ENCODE results near the gene EIF2B2.
A peak's percentile ranks its signal among the peaks of the same experiment; 100 is the strongest.

The EIF2B2 gene

GRCh38 chr14:75046899-75047298 lies 44.2 kb downstream of the EIF2B2 start:
- no peak overlapping the region for H4K8ac ChIP-seq (ENCODE audit: low read depth, low read length)
- no peak overlapping the region for H2BK120ac ChIP-seq (ENCODE audit: insufficient read depth, low read length, poor library complexity)
- no peak overlapping the region for H3K23ac ChIP-seq (ENCODE audit: low read length)
- no peak overlapping the region for H3K18ac ChIP-seq (ENCODE audit: low read length)
- H3K27ac ChIP-seq (ENCODE audit: low read depth, low read length), result no peak overlapping the region
- peaks cover 5% of the 10 kb centered on the region for H3K79me2 ChIP-seq (ENCODE audit: control insufficient read depth, insufficient read depth, low read length, poor library complexity)
- no peaks in the 10 kb centered on the region for H3K27me3 ChIP-seq (ENCODE audit: insufficient read depth, low read length)
- no peak overlapping the region for H2AK5ac ChIP-seq (ENCODE audit: low read length)
- peaks cover 2 to 3% of the 10 kb centered on the region in 2 experiments for H3K4me1 ChIP-seq (ENCODE audit: control insufficient read depth in 1 of 2, insufficient read depth in 2 of 2, low read length in 2 of 2)
- H4K91ac ChIP-seq (ENCODE audit: low read depth, low read length), result no peak overlapping the region
- no peak overlapping the region for H2AFZ ChIP-seq (ENCODE audit: insufficient read depth, low read length, poor library complexity)
- DNase-seq, result peak in 1 of 2 donors; percentile 9
- H4K12ac ChIP-seq (ENCODE audit: low read depth, low read length), result no peak overlapping the region
- H3K79me1 ChIP-seq (ENCODE audit: low read length), result peaks cover 6% of the 10 kb centered on the region
- H3K9me3 ChIP-seq (ENCODE audit: insufficient read depth, low read depth, low read length), result no peaks in the 10 kb centered on the region
- H3K4me3 ChIP-seq (ENCODE audit: low read depth, low read length), result no peak overlapping the region
- no peak overlapping the region for H3K4ac ChIP-seq (ENCODE audit: low read depth, low read length)
- H3K36me3 ChIP-seq (ENCODE audit: control insufficient read depth in 1 of 2, insufficient read depth in 2 of 2, low read length in 2 of 2), result peaks cover 0 to 2% of the 10 kb centered on the region in 2 experiments
- no peak overlapping the region for H3K14ac ChIP-seq (ENCODE audit: low read length)
- no peak overlapping the region for H2BK12ac ChIP-seq (ENCODE audit: low read length)
- H3K4me2 ChIP-seq (ENCODE audit: low read length), result no peak overlapping the region
- no peak overlapping the region for H3K9ac ChIP-seq (ENCODE audit: low read length)
- no CpG with 5 or more reads among the region's 3 CpGs for WGBS (ENCODE audit: extremely low coverage, insufficient coverage, insufficient read length)
- H2BK5ac ChIP-seq (ENCODE audit: low read depth, low read length, poor library complexity), result no peak overlapping the region

GRCh38 chr14:75047506-75047905 lies 44.8 kb downstream of the EIF2B2 start:
- Histone ChIP-seq H3K4me2 (ENCODE audit: low read length) (no peak overlapping the region), H4K8ac (ENCODE audit: low read depth, low read length) (no peak overlapping the region), H3K36me3 (ENCODE audit: control insufficient read depth in 1 of 2, insufficient read depth in 2 of 2, low read length in 2 of 2) (peaks cover 0 to 2% of the 10 kb centered on the region in 2 experiments), H2AK5ac (ENCODE audit: low read length) (no peak overlapping the region), H3K9me3 (ENCODE audit: insufficient read depth, low read depth, low read length) (no peaks in the 10 kb centered on the region), H3K18ac (ENCODE audit: low read length) (no peak overlapping the region), H3K27me3 (ENCODE audit: insufficient read depth, low read length) (no peaks in the 10 kb centered on the region), H4K12ac (ENCODE audit: low read depth, low read length) (no peak overlapping the region), H3K4me3 (ENCODE audit: low read depth, low read length) (no peak overlapping the region), H2AFZ (ENCODE audit: insufficient read depth, low read length, poor library complexity) (no peak overlapping the region), H2BK12ac (ENCODE audit: low read length) (no peak overlapping the region), H3K4ac (ENCODE audit: low read depth, low read length) (no peak overlapping the region), H3K23ac (ENCODE audit: low read length) (no peak overlapping the region), H2BK5ac (ENCODE audit: low read depth, low read length, poor library complexity) (no peak overlapping the region), H3K9ac (ENCODE audit: low read length) (no peak overlapping the region), H2BK120ac (ENCODE audit: insufficient read depth, low read length, poor library complexity) (no peak overlapping the region), H3K79me2 (ENCODE audit: control insufficient read depth, insufficient read depth, low read length, poor library complexity) (peaks cover 5% of the 10 kb centered on the region), H3K79me1 (ENCODE audit: low read length) (peaks cover 6% of the 10 kb centered on the region), H3K14ac (ENCODE audit: low read length) (no peak overlapping the region), H3K4me1 (ENCODE audit: control insufficient read depth in 1 of 2, insufficient read depth in 2 of 2, low read length in 2 of 2) (peaks cover 0 to 3% of the 10 kb centered on the region in 2 experiments), H4K91ac (ENCODE audit: low read depth, low read length) (no peak overlapping the region), H3K27ac (ENCODE audit: low read depth, low read length) (no peak overlapping the region)
- DNase-seq, result peak in 1 of 2 donors; percentile 68
- WGBS (ENCODE audit: extremely low coverage, insufficient coverage, insufficient read length), result no CpG with 5 or more reads among the region's 4 CpGs

- peaks cover 6% of the 10 kb centered on the region for H3K79me1 ChIP-seq (ENCODE audit: low read length)
- no peak overlapping the region for H4K8ac ChIP-seq (ENCODE audit: low read depth, low read length)
- H4K12ac ChIP-seq (ENCODE audit: low read depth, low read length), result no peak overlapping the region
- H3K27me3 ChIP-seq (ENCODE audit: insufficient read depth, low read length), result no peaks in the 10 kb centered on the region
- H3K36me3 ChIP-seq (ENCODE audit: control insufficient read depth in 1 of 2, insufficient read depth in 2 of 2, low read length in 2 of 2), result peaks cover 0 to 2% of the 10 kb centered on the region in 2 experiments
- no peak overlapping the region for H2BK120ac ChIP-seq (ENCODE audit: insufficient read depth, low read length, poor library complexity)
- no peak overlapping the region for H3K9ac ChIP-seq (ENCODE audit: low read length)
- no CpG with 5 or more reads among the region's 2 CpGs for WGBS (ENCODE audit: extremely low coverage, insufficient coverage, insufficient read length)
- no peak overlapping the region for H3K4ac ChIP-seq (ENCODE audit: low read depth, low read length)
- H3K79me2 ChIP-seq (ENCODE audit: control insufficient read depth, insufficient read depth, low read length, poor library complexity), result peaks cover 5% of the 10 kb centered on the region
- no peak overlapping the region for H3K23ac ChIP-seq (ENCODE audit: low read length)
- no peak overlapping the region for H2AFZ ChIP-seq (ENCODE audit: insufficient read depth, low read length, poor library complexity)
- peaks cover 0 to 3% of the 10 kb centered on the region in 2 experiments for H3K4me1 ChIP-seq (ENCODE audit: control insufficient read depth in 1 of 2, insufficient read depth in 2 of 2, low read length in 2 of 2)
- no peak overlapping the region for H2BK12ac ChIP-seq (ENCODE audit: low read length)
- no peak overlapping the region for H3K18ac ChIP-seq (ENCODE audit: low read length)
- H2AK5ac ChIP-seq (ENCODE audit: low read length), result no peak overlapping the region
- no peak overlapping the region for H3K4me2 ChIP-seq (ENCODE audit: low read length)
- H2BK5ac ChIP-seq (ENCODE audit: low read depth, low read length, poor library complexity), result no peak overlapping the region
- H3K9me3 ChIP-seq (ENCODE audit: insufficient read depth, low read depth, low read length), result no peaks in the 10 kb centered on the region
- H3K27ac ChIP-seq (ENCODE audit: low read depth, low read length), result no peak overlapping the region
- H3K4me3 ChIP-seq (ENCODE audit: low read depth, low read length), result no peak overlapping the region
- no peak for DNase-seq
- H4K91ac ChIP-seq (ENCODE audit: low read depth, low read length), result no peak overlapping the region
- H3K14ac ChIP-seq (ENCODE audit: low read length), result no peak overlapping the region
These were observed 45.4 kb downstream of the EIF2B2 start for GRCh38 chr14:75048101-75048500.

GRCh38 chr14:75049136-75049535 lies 46.4 kb downstream of the EIF2B2 start:
- Histone ChIP-seq H3K9ac (ENCODE audit: low read length) (no peak overlapping the region), H4K91ac (ENCODE audit: low read depth, low read length) (no peak overlapping the region), H3K4me3 (ENCODE audit: low read depth, low read length) (no peak overlapping the region), H3K23ac (ENCODE audit: low read length) (no peak overlapping the region), H3K18ac (ENCODE audit: low read length) (no peak overlapping the region), H3K27me3 (ENCODE audit: insufficient read depth, low read length) (no peaks in the 10 kb centered on the region), H3K79me1 (ENCODE audit: low read length) (peaks cover 6% of the 10 kb centered on the region), H2BK120ac (ENCODE audit: insufficient read depth, low read length, poor library complexity) (no peak overlapping the region), H3K14ac (ENCODE audit: low read length) (no peak overlapping the region), H3K9me3 (ENCODE audit: insufficient read depth, low read depth, low read length) (no peaks in the 10 kb centered on the region), H3K79me2 (ENCODE audit: control insufficient read depth, insufficient read depth, low read length, poor library complexity) (peaks cover 5% of the 10 kb centered on the region), H2BK5ac (ENCODE audit: low read depth, low read length, poor library complexity) (no peak overlapping the region), H3K36me3 (ENCODE audit: control insufficient read depth in 1 of 2, insufficient read depth in 2 of 2, low read length in 2 of 2) (peaks cover 0 to 2% of the 10 kb centered on the region in 2 experiments), H3K4me1 (ENCODE audit: control insufficient read depth in 1 of 2, insufficient read depth in 2 of 2, low read length in 2 of 2) (peaks cover 0 to 3% of the 10 kb centered on the region in 2 experiments), H2BK12ac (ENCODE audit: low read length) (no peak overlapping the region), H4K12ac (ENCODE audit: low read depth, low read length) (no peak overlapping the region), H3K4ac (ENCODE audit: low read depth, low read length) (no peak overlapping the region), H3K4me2 (ENCODE audit: low read length) (no peak overlapping the region), H2AFZ (ENCODE audit: insufficient read depth, low read length, poor library complexity) (no peak overlapping the region), H2AK5ac (ENCODE audit: low read length) (no peak overlapping the region), H3K27ac (ENCODE audit: low read depth, low read length) (no peak overlapping the region), H4K8ac (ENCODE audit: low read depth, low read length) (no peak overlapping the region)
- no CpG with 5 or more reads among the region's 5 CpGs for WGBS (ENCODE audit: extremely low coverage, insufficient coverage, insufficient read length)
- no peak for DNase-seq

Measured in trophoblast cell (in vitro differentiated cells and primary cell).